Measurements from ENCODE around the gene HAPLN3. TPM values are rescaled to one million over a fixed set of nuclear protein-coding genes. Genes with fewer than 3 reads are reported as not detected.

The HAPLN3 gene
- total RNA-seq, 2 experiments from 2014 or later: 79.1 to 80.8 TPM

DNA sequence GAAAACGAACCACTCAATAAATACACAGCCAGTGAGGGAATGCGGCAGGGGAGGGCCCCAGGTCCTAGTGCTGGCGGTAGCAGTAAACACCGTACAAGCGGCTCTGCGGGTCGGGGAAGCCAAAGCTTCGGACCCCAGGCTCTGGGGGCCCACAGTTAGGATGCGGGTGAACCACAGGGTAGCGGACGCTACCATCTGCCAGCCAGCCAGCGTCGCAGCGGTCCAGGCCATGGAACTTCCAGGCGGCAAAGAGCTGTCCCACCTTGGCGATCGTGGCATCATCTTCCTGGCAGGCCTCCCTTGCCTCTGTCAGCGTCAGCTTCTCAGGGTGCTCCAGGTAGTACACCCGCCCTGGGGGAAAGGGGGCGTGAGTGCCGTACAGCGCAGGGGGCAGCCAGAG lies 17.4 kb downstream of the HAPLN3 start:
- Mint-ChIP-seq H3K27ac (no peak overlapping the region), H3K36me3 (peaks cover 9% of the 10 kb centered on the region)

DNA sequence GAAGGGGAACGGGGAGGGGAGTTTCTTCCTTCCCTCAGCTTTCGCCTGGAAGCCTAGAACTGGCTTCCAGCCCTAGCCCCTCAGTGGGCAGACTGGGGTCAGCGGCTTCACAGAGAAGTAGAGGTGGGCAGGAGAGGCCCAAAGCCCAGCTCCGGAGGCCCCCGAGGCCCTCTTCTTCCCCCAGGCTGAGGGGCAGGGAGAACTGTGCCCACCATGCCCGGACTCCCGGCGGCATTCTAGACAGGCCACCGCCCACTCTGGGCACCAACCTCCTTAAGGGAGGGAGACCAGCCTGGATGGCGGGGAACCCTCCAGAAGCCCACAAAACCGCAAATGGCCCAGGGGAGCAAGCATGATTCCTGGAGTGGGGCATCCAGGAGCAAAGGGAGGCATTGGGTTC lies 17.9 kb downstream of the HAPLN3 start:
- POLR2A ChIA-PET: no interaction called here
- Mint-ChIP-seq H3K27ac (no peak overlapping the region), H3K27me3 (no peaks in the 10 kb centered on the region), H3K4me1 (no peaks in the 10 kb centered on the region), H3K36me3 (peaks cover 9% of the 10 kb centered on the region), H3K9me3 (no peaks in the 10 kb centered on the region), H3K4me3 (no peak overlapping the region)
- no peak for ATAC-seq (ENCODE audit: low read depth)
- DNase-seq: no peak

More for the DNA sequence above, 17.4 kb downstream of the HAPLN3 start:
- Mint-ChIP-seq H3K27me3 (no peaks in the 10 kb centered on the region), H3K4me1 (no peaks in the 10 kb centered on the region), H3K9me3 (no peaks in the 10 kb centered on the region), H3K4me3 (no peak overlapping the region)
- DNase-seq (no peak), ATAC-seq (ENCODE audit: low read depth) (no peak)
- POLR2A ChIA-PET: no interaction called here

DNA sequence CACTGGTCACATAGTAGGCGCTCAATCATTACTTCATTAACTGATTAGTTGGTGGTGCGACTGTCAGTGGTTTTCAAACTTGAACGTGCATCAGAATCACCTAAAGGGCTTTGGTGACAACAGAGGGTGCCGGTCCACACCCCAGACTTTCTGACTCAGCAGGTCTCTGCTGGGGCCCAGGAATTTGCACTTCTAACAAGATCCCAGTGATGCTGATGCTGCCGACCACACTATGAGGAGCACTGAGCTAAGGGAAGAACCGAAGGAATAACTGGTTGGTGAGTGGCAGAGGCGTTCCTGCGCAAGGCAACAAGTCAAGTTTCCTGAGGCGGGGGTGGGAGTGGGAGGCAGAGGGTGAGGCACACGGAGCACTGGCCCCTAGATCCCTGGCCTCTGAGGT lies 18.8 kb downstream of the HAPLN3 start:
- ATAC-seq (ENCODE audit: low read depth) (no peak), DNase-seq (no peak)
- no peaks in the 10 kb centered on the region for H3K9me3 Mint-ChIP-seq
- peaks cover 7% of the 10 kb centered on the region for H3K36me3 Mint-ChIP-seq
- no peak overlapping the region for H3K27ac Mint-ChIP-seq
- H3K27me3 Mint-ChIP-seq: no peaks in the 10 kb centered on the region
- POLR2A ChIA-PET: no interaction called here
- H3K4me1 Mint-ChIP-seq: no peaks in the 10 kb centered on the region
- H3K4me3 Mint-ChIP-seq: no peak overlapping the region

DNA sequence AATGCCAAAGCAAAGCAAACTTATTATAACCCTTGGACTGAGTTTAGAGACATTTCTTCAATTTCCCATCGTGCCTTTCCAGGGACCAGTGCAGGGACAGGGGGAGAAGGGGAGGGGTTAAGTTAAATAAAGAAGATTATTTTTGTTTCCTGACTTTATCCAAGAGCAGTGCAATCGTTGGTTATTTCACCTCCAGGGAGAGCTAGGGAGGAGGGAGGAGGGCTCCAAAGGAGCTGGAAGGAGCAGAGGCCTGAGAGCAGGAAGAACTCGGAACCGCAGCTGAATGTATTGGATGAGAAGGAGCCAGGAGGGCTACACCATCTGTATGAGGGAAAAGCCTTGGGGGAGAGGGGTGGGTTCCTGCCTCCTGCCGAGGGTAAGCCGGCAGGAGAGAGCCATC lies 20.7 kb downstream of the HAPLN3 start:
- no peak for ATAC-seq (ENCODE audit: low read depth)
- H3K27ac Mint-ChIP-seq: no peak overlapping the region

DNA sequence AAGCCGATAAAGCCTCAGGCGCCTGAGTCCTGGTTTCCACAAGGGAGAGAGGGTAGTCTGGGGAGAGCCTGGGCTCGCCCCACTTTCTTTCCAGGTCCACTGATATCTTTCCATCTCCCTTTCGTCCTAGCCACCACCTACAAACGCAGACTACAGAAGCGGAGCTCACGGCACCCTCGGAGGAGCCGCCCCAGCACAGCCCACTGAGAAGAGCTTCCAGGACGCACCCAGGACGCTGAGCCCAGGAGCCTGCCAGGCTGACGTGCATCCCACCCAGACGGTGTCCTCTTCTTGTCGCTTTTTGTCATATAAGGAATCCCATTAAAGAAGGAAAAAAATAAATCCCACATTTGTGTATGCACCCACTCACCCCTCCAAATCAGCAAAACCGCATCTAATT lies 21.1 kb downstream of the HAPLN3 start:
- DNase-seq: no peak
- Mint-ChIP-seq H3K27ac (no peak overlapping the region), H3K4me3 (no peak overlapping the region), H3K27me3 (no peaks in the 10 kb centered on the region), H3K36me3 (peaks cover 4% of the 10 kb centered on the region), H3K9me3 (no peaks in the 10 kb centered on the region), H3K4me1 (no peaks in the 10 kb centered on the region)
- POLR2A ChIA-PET: interaction anchor here (0.6 kb wide), 1 partner anchor 43 kb away, joined by 3 read pairs; no protein-coding TSS in a partner anchor
- ATAC-seq (ENCODE audit: low read depth): no peak

More for the DNA sequence above, 20.7 kb downstream of the HAPLN3 start:
- Mint-ChIP-seq H3K27me3 (no peaks in the 10 kb centered on the region), H3K9me3 (no peaks in the 10 kb centered on the region), H3K4me1 (no peaks in the 10 kb centered on the region), H3K36me3 (peaks cover 4% of the 10 kb centered on the region), H3K4me3 (no peak overlapping the region)
- DNase-seq: no peak
- POLR2A ChIA-PET: interaction anchor here (0.6 kb wide), 1 partner anchor 42 kb away, joined by 3 read pairs; no protein-coding TSS in a partner anchor

DNA sequence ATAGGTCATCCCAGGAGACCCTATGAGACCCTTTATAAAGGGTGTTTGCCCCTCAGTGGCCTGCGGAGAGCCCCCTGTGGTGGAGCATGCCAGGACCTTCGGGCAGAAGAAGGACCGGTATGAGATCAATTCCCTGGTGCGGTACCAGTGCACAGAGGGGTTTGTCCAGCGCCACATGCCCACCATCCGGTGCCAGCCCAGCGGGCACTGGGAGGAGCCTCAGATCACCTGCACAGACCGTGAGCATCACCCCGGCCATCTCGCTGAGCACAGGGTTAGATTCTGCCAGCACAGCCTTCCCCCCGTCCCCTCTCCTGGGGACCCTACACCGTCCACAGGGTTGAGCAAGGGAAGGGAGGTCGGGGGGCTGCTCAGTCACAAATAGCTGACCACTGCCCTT lies 21.6 kb downstream of the HAPLN3 start:
- DNase-seq (no peak), ATAC-seq (ENCODE audit: low read depth) (no peak)
- H3K4me1 Mint-ChIP-seq: no peaks in the 10 kb centered on the region
- H3K36me3 Mint-ChIP-seq: peaks cover 4% of the 10 kb centered on the region
- no peak overlapping the region for H3K4me3 Mint-ChIP-seq
- no peaks in the 10 kb centered on the region for H3K27me3 Mint-ChIP-seq
- H3K9me3 Mint-ChIP-seq: no peaks in the 10 kb centered on the region
- POLR2A ChIA-PET: no interaction called here
- H3K27ac Mint-ChIP-seq: no peak overlapping the region

DNA sequence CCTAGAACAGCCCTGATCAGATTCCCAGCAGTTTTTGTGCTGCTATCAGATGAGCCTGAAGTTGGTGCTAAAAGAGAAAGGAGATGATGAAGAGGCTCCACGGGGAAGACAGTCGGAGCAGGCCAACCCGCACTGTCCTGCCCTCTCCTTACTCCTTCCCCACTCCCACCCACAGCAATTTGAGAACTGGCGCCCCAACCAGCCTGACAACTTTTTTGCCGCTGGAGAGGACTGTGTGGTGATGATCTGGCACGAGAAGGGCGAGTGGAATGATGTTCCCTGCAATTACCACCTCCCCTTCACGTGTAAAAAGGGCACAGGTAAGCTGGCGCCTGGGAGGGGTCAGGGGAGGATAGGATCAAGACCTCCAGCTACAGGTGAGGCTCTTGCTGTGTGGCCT lies 22.6 kb downstream of the HAPLN3 start:
- no peak overlapping the region for H3K4me3 Mint-ChIP-seq
- H3K9me3 Mint-ChIP-seq: no peaks in the 10 kb centered on the region
- no peaks in the 10 kb centered on the region for H3K4me1 Mint-ChIP-seq
- no peak overlapping the region for H3K27ac Mint-ChIP-seq
- POLR2A ChIA-PET: no interaction called here
- ATAC-seq (ENCODE audit: low read depth) (no peak), DNase-seq (no peak)
- no peaks in the 10 kb centered on the region for H3K27me3 Mint-ChIP-seq
- H3K36me3 Mint-ChIP-seq: peaks cover 2% of the 10 kb centered on the region

DNA sequence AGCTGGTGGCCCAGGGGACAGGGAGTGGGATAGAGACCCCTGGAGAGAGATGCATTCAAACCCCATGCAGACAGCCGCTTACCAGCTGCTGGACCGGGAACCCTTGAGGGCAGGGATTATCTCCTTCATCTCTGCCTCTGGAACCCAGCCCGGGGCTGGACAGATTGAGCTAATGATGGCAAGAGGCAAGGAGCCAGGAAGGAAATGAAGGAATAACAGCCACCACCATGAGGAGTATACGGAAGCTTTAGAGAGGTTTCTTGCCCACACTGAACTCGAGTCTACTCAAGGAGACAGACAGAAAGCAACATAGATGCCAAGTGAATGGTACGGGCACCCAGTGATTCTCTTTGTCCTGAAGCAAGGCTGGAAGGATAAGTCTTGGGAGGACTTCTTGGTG lies 23.2 kb downstream of the HAPLN3 start:
- no peaks in the 10 kb centered on the region for H3K27me3 Mint-ChIP-seq
- no peak overlapping the region for H3K4me3 Mint-ChIP-seq
- ATAC-seq (ENCODE audit: low read depth): no peak
- H3K36me3 Mint-ChIP-seq: peaks cover 2% of the 10 kb centered on the region
- DNase-seq: no peak
- H3K4me1 Mint-ChIP-seq: no peaks in the 10 kb centered on the region
- POLR2A ChIA-PET: no interaction called here
- no peak overlapping the region for H3K27ac Mint-ChIP-seq
- no peaks in the 10 kb centered on the region for H3K9me3 Mint-ChIP-seq

DNA sequence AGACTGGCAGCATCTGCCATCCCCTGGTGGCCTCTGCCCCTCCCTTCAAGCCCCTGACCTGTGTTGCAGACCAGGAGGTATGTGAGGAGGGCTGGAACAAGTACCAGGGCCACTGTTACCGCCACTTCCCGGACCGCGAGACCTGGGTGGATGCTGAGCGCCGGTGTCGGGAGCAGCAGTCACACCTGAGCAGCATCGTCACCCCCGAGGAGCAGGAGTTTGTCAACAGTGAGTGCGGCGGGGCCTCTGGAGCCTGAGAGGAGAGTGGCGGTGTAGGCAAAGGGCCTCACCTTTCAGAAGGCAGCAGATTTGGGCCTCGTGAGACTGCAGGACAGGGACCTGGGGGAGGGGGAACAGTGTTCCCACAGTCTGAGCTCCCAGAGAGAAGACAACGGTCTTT lies 24.0 kb downstream of the HAPLN3 start:
- Mint-ChIP-seq H3K27ac (no peak overlapping the region), H3K4me1 (no peaks in the 10 kb centered on the region), H3K4me3 (no peak overlapping the region), H3K27me3 (no peaks in the 10 kb centered on the region), H3K9me3 (no peaks in the 10 kb centered on the region), H3K36me3 (peaks cover 2% of the 10 kb centered on the region)
- DNase-seq: no peak
- POLR2A ChIA-PET: no interaction called here
- ATAC-seq (ENCODE audit: low read depth): no peak

DNA sequence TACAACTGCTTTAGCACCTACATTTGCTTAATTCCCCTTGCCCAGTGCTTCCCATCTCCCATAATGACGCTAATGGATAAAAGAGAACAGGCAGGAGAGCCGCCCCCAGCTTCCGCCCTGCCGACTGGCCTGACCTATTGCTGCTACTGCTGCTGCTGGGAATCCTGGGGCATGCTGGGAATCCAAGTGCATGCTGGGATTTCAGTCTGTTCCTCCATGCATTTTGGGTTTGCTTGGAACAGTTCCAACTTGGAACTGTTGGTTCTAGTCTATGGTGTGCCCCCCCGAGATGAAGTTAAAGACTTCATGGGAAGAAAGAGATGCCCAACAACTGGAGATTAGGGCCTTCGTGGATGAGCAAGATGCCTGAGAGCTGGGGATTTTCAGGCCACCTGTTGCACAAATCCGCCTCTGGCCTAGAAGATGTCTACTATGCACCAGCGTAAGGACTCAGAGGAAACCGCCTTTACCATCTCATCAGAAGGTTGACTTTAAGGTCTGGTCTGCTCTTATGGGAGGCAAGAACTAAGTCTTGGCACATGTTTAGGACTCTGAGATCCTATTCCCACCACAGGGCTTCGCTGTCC lies 29.0 kb downstream of the HAPLN3 start:
- ATAC-seq (ENCODE audit: low read depth) (no peak), DNase-seq (no peak)
- Mint-ChIP-seq H3K36me3 (no peaks in the 10 kb centered on the region), H3K4me1 (no peaks in the 10 kb centered on the region), H3K4me3 (no peak overlapping the region), H3K27ac (no peak overlapping the region), H3K9me3 (no peaks in the 10 kb centered on the region), H3K27me3 (no peaks in the 10 kb centered on the region)
- POLR2A ChIA-PET: no interaction called here

DNA sequence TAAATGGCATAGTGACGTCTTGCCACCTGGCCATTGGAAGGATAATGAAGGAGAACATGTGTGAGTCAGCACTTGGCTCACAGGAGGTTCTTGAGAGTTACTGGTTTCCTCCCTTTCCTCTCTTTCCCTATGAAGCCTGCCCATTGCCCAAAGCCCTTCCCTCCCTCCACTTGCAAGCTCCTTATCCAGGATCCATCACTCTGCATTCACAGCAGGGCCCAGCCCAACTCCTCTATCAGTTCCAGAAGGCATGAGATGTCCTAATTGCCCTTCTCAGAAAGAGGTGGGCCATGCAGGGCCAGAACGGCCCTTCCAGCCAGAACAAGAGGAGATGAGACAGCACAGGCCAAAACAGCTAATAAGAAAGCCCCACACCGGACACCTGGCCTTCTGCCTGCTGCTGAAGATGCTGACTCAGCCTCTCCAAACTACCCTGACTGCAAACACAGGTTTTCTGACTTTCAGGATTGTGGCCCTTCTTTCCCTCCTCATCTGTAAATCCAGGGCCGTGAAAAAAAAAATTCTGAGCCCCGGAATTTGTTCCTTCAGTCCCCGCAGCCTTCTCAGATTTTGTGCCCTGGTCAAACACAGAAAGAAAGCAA lies 29.7 kb downstream of the HAPLN3 start:
- no peak for DNase-seq
- no peak for ATAC-seq (ENCODE audit: low read depth)
- Mint-ChIP-seq H3K27ac (no peak overlapping the region), H3K27me3 (no peaks in the 10 kb centered on the region), H3K9me3 (no peaks in the 10 kb centered on the region), H3K36me3 (no peaks in the 10 kb centered on the region), H3K4me3 (no peak overlapping the region), H3K4me1 (no peaks in the 10 kb centered on the region)
- POLR2A ChIA-PET: no interaction called here

DNA sequence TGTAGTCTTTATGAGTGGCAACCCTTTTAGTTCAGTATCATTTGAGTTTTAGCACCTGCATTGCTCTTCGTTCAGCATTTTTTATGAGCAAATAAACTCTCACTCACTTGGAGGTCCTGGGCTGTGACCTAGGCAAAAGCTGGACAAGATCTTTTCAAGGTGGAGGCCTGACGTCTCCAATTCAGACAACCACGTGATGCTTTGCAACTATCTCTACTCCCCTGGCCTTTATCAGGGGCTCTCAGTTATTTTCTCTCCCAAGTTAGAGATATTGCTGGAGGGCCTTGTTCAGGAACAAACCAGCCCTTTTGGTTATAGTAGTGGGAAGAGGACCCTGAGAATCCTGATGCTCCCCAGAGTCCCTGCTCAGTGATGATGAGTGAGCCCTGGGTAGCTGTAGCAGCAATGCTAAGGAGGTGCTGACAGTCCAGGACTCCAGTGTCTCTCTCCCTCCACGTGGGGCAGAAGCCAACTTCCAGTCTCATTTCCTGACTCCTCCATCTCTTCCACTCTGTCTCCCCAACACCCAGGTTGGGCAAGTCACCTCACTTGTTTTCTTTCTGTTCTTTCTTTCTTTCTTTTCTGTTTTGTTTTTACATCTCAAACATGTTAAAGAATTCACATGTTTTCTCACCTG lies 30.4 kb downstream of the HAPLN3 start:
- ATAC-seq (ENCODE audit: low read depth) (no peak), DNase-seq (no peak)
- no peak overlapping the region for H3K27ac Mint-ChIP-seq
- H3K9me3 Mint-ChIP-seq: no peaks in the 10 kb centered on the region
- no peaks in the 10 kb centered on the region for H3K27me3 Mint-ChIP-seq
- H3K4me1 Mint-ChIP-seq: no peaks in the 10 kb centered on the region
- H3K36me3 Mint-ChIP-seq: no peaks in the 10 kb centered on the region
- POLR2A ChIA-PET: no interaction called here
- no peak overlapping the region for H3K4me3 Mint-ChIP-seq

DNA sequence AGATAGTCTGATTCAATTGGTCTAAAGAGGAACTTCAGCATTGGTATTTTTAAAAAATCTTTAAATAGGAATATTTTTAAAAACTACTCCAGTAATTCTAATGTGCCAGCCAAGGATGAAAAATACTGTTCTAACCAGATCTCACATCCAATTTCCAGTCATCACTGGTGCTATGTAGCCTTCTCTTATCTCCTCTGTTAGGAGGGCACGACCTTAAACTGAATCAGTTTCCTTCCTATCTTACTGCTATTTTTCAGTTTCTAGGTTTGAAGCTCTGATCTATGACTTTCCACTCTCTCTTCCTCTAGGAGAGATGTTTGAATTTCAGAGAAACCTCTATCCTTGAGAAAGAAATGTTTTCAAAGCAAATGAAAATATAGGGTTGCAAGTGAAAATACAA lies 31.9 kb downstream of the HAPLN3 start:
- Mint-ChIP-seq H3K9me3 (no peaks in the 10 kb centered on the region), H3K4me1 (no peaks in the 10 kb centered on the region), H3K27ac (no peak overlapping the region), H3K4me3 (no peak overlapping the region), H3K27me3 (no peaks in the 10 kb centered on the region), H3K36me3 (no peaks in the 10 kb centered on the region)
- POLR2A ChIA-PET: no interaction called here
- ATAC-seq (ENCODE audit: low read depth): no peak
- DNase-seq: no peak

DNA sequence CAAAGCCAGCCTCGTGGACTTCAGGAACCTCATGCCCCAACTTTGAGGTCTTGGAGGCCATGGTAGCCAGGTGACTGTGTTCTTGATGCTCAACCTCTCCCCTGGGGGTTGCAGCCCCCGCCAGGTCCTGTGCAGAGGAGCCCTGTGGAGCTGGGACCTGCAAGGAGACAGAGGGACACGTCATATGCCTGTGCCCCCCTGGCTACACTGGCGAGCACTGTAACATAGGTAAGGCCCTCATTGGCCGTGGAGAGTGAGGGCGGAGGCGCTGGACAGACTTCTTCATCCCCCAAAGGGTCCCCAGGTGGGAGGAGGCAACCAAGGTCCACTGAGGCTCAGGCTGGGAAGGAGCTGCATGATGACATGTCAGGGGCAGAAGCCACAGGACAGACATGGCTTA lies 35.1 kb downstream of the HAPLN3 start:
- Mint-ChIP-seq H3K27me3 (no peaks in the 10 kb centered on the region), H3K4me1 (no peaks in the 10 kb centered on the region)
- ATAC-seq (ENCODE audit: low read depth): no peak

More for the DNA sequence above, 35.1 kb downstream of the HAPLN3 start:
- H3K36me3 Mint-ChIP-seq: no peaks in the 10 kb centered on the region
- H3K9me3 Mint-ChIP-seq: no peaks in the 10 kb centered on the region
- H3K27ac Mint-ChIP-seq: no peak overlapping the region
- DNase-seq: no peak
- no peak overlapping the region for H3K4me3 Mint-ChIP-seq
- POLR2A ChIA-PET: no interaction called here

Data from activated naive CD8-positive, alpha-beta T cell treated with anti-CD3 and anti-CD28 coated beads, Interleukin-2, amount 10 ng/mL, durations not matched to agents 7 days and 5 days (primary cell).